Activated T-helper 17 cell treated with anti-CD3 and anti-CD28 coated beads, Interleukin-2, amount 50 U/mL, for 72 hours (primary cell): Measurements from ENCODE around the gene PRDM2. TPM values are rescaled to one million over a fixed set of nuclear protein-coding genes. Genes with fewer than 3 reads are reported as not detected.

Experiments
- ATAC-seq: fragments of 150-1000 bp; cut with Tn5 transposase; replicated peaks from 2 replicates; pipeline ENCODE4 v1.10.0; 2021; ENCODE audit warnings: mild to moderate bottlenecking, moderate library complexity
- H3K27ac Mint-ChIP-seq: one replicate; pipeline ENCODE4 v1.8.0; 2022; ENCODE audit warnings: mixed read lengths
- H3K27me3 Mint-ChIP-seq: one replicate; pipeline ENCODE4 v1.8.0; 2022; ENCODE audit warnings: mixed read lengths
- H3K36me3 Mint-ChIP-seq: one replicate; pipeline ENCODE4 v1.8.0; 2022; ENCODE audit warnings: low read depth, mild to moderate bottlenecking, mixed read lengths
- H3K4me1 Mint-ChIP-seq: one replicate; pipeline ENCODE4 v1.8.0; 2022; ENCODE audit warnings: mixed read lengths
- H3K4me3 Mint-ChIP-seq: one replicate; pipeline ENCODE4 v1.8.0; 2022; ENCODE audit warnings: mild to moderate bottlenecking, mixed read lengths
- H3K9me3 Mint-ChIP-seq: one replicate; pipeline ENCODE4 v1.8.0; 2022; ENCODE audit warnings: mixed read lengths
- total RNA-seq, 2 donors: library from RNA; stranded (reverse); gene quantifications; one replicate each; pipeline ENCODE4 v1.2.3, GENCODE V29; 2022

Gene PRDM2
- total RNA-seq, 2 donors from 2014 or later: 57.1 to 66.1 TPM

DNA sequence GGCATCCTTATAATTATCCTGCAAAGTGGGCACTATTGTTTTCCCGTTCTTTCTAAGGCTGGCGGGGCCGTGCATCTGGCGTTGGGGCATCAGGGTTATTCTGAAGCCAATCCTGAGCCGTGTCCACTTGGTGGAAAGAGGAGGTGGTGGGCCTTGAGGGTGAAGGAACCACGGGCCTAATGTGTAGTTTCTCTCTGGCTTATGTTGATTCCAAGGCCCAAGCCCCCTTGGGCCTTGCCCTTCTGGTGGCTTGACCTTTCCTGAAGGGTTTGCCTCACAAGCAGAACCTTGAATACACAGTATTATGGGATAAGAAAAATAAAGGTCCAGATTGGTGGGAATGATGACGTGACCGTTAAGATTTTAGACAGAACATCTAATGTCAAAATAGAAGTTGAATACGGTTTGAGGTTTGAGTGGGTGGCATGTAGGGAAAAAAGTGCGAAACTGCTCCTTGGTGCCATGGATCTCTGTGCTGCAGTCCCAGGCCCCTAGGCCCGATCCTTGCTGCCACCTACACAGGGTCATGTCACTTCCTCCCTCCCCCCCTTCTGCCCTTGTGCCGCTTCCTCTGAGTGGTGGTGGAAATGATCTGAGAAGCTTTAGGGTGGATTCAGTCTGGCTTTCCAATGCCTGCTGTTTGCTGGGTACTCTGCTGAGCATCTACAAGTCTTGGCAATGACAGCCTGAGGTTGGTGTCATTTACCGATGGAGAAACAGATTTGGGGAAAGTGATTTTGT, 90.5 kb downstream of the PRDM2 start:
- H3K4me1 Mint-ChIP-seq: peaks cover 30% of the 10 kb centered on the region
- no peaks in the 10 kb centered on the region for H3K27me3 Mint-ChIP-seq
- peaks cover 96% of the 10 kb centered on the region for H3K36me3 Mint-ChIP-seq
- H3K9me3 Mint-ChIP-seq: no peaks in the 10 kb centered on the region
- no peak overlapping the region for H3K4me3 Mint-ChIP-seq
- peak overlapping the region; percentile 50 for H3K27ac Mint-ChIP-seq
- no peak for ATAC-seq

DNA sequence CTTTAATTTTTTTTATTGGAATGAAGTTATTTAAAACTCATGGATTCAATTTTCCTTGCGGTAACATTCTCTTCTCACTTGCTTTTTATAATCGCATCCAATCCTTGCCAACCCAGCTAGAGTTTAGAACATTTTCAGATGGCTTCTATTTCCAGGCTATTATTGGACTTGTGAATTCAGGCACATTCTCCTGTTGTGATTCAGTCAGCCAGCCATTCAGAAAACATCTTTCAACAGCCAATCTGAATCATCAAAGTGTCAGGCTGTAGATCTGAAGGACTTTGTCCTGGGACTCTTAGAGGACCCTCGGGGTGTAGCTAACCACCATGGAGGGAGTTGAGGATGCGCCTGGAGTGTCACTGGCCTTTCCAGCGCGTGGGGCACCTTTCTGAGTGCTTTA, 92.4 kb downstream of the PRDM2 start:
- no peak for ATAC-seq
- Mint-ChIP-seq H3K4me3 (no peak overlapping the region), H3K4me1 (peaks cover 30% of the 10 kb centered on the region), H3K36me3 (peaks cover 88% of the 10 kb centered on the region), H3K27ac (no peak overlapping the region), H3K27me3 (no peaks in the 10 kb centered on the region), H3K9me3 (no peaks in the 10 kb centered on the region)

DNA sequence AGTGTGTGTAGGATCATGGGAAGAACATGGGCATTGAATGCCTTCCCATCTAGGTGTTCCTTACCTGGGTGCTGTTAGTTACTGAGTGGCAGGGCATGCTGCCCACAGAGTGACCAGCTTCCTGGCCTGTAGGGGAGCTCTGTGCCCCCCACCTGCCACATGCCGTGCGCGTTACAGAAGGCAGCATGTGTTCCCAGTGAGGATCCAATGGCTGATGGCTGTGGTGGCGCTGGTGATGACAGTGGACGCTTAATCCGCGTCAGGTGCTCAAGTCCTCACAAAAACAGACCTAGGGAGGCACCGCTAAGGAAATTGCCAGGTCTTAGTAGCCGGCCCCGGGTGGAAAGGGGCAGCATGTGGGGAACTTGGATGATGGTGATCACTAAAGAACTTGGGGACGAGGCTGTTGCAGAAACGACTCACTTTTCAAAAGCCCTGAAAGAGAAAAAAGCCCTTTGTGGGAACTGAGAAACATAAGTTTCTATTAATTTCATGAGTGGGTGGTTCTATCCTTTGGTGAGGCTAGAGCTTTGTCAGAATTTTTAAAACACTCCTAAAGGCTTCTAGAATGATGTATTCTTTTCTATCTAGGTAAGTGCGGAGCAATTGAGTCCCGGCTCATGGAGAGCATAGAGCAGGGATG, 93.2 kb downstream of the PRDM2 start:
- Mint-ChIP-seq H3K36me3 (peaks cover 81% of the 10 kb centered on the region), H3K27me3 (no peaks in the 10 kb centered on the region), H3K4me3 (no peak overlapping the region), H3K9me3 (no peaks in the 10 kb centered on the region), H3K4me1 (peaks cover 33% of the 10 kb centered on the region), H3K27ac (peak overlapping the region; percentile 21)
- peak; percentile 35 for ATAC-seq

DNA sequence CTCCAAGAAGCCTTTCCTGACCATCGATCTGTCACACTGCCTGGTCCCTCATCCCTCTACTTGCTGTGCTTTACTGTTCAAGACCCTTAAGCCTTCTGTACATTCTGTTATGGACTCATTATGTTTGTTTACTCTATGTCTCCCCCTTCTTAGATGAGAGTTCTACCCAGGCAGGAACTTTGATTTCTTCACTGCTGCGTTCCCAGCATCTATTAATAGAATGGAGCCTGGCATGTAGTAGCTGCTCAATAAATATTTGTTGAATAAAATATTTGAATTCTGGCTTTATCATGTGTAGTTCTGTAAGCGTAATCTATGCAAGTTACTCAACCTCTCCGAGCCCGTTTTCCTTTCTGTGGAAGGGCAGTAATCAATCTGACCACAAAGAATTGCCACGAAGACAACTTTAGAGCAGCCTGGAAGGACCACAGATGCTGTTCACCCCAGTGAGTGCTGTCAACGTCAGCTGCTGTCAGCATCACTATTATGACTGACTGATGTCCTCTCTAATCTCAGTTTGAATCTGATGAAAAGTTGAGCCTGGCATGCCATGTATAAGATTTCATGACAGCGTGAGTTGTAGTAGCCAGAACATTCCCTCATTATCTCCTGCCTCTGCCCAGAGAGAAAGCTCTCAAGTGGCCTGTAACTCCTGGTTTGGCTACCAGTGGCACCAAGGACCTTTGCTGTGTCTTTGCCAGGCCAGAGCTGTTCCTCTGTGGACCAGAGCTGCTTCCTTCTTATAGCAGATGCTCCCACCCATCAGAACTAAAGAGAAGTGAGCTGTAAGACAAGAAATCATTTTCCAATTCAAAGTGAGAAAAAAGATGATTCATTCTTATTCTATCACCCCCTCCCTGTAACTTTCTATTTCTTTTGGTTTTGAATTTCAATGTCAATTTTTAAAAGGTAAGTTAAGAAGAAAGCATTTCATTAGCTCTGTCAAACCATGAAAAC, 94.5 kb downstream of the PRDM2 start:
- H3K4me1 Mint-ChIP-seq: peaks cover 32% of the 10 kb centered on the region

DNA sequence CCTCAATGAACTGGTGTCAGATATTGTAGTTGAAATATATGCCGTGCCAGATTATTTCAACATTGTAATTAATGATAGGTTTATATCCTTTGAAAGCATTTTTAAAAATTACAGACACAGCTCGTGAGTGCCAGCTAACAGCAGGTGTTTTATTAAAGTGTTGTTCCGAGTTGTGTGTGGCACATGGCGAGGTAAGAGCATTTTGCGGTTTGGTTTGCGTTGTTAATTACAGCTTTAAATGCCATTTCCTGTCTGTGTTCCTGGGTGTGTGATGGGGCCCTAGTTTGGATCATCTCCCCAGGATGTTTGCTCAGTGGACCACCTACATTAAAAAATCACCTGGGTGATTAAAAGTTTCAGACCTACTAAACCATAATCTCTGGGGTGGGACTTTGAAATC, 97.4 kb downstream of the PRDM2 start:
- H3K4me1 Mint-ChIP-seq: peaks cover 38% of the 10 kb centered on the region
- no peaks in the 10 kb centered on the region for H3K9me3 Mint-ChIP-seq
- no peaks in the 10 kb centered on the region for H3K27me3 Mint-ChIP-seq
- H3K36me3 Mint-ChIP-seq: peaks cover 40% of the 10 kb centered on the region
- H3K4me3 Mint-ChIP-seq: no peak overlapping the region
- ATAC-seq: no peak
- peak overlapping the region; percentile 14 for H3K27ac Mint-ChIP-seq

More for the DNA sequence above, 94.5 kb downstream of the PRDM2 start:
- no peaks in the 10 kb centered on the region for H3K27me3 Mint-ChIP-seq
- peaks cover 68% of the 10 kb centered on the region for H3K36me3 Mint-ChIP-seq
- H3K4me3 Mint-ChIP-seq: peak overlapping the region; percentile 33
- H3K9me3 Mint-ChIP-seq: no peaks in the 10 kb centered on the region
- H3K27ac Mint-ChIP-seq: peak overlapping the region; percentile 46
- ATAC-seq: peak; percentile 67

DNA sequence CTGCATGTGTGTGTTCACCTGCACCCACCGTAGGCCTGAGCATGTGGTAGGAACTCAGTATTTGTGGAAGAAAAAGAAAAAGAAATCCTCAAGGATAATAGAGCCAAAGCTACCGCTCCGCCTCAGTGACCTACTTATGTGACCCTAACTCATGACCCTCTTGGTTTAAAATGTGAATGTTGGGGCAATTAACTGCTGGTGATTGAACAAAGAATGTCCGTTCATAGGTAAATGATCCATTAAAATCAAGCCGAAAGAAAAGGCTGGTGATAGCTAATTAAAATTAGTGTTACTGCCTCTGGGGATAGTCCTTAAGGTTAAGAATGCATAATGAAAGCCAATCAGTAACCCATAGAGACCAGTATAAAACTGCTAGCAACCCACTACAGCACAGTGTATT, 98.1 kb downstream of the PRDM2 start:
- peak overlapping the region; percentile 14 for H3K27ac Mint-ChIP-seq
- no peaks in the 10 kb centered on the region for H3K9me3 Mint-ChIP-seq
- no peak for ATAC-seq
- no peaks in the 10 kb centered on the region for H3K27me3 Mint-ChIP-seq
- H3K4me3 Mint-ChIP-seq: no peak overlapping the region
- peaks cover 34% of the 10 kb centered on the region for H3K36me3 Mint-ChIP-seq
- peaks cover 35% of the 10 kb centered on the region for H3K4me1 Mint-ChIP-seq

DNA sequence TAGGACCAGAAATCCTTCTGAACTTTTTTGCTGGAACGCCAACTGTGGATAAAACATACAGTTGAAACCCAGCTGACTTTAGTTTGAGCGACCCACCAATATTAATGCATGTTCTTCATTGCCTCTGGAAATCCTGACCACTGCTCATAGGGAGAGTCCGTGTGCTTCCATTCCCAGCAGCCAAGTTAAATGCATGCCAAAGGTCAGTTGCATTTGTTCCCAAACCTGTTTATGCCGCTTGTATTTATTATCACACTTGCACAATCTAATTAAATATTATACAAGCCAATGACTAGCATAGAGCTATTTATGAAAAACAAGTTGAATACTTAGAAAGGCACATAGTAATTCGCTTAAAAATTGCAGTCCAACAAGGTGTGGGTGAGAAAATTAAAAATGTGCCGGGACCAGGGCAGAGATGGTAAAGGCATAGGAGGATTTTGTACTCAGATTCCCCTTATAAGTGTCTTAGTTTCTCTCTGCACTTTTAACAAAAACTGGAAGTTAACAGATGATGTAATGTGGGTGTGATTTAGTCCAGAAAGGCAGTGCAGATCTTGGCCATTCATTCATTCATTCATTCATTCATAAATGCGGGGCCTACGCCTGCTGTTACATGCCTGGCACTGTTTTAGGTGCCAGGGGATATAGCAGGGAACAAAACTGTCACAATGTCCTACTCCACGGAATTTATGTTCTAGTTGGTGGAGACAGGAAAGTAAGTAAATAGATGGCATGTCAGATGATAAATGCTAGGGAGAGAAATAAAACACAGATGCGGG, 99.7 kb downstream of the PRDM2 start:
- Mint-ChIP-seq H3K4me1 (peaks cover 21% of the 10 kb centered on the region), H3K4me3 (no peak overlapping the region), H3K9me3 (no peaks in the 10 kb centered on the region), H3K27ac (no peak overlapping the region), H3K27me3 (no peaks in the 10 kb centered on the region), H3K36me3 (peaks cover 18% of the 10 kb centered on the region)
- ATAC-seq: no peak

DNA sequence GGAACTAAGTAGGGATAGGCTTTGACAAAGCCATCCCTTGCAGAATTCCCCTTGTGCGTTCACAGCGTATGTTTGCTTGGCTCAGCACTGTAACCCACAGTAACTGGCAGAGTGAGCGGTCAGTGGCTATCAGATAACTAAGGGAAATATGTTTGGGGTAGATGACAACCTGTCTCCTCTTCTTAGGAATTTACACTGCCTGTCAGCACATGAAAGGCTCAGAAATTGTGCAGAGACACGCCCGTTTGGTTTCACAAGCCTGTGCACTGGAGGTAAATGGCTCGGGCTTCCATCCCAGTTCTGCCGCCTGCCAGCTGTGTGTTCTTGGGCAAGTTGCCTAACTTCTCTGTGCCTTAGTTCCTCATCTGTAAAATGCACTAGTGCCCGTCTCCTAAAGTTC, 101.2 kb downstream of the PRDM2 start:
- Mint-ChIP-seq H3K27ac (no peak overlapping the region), H3K4me1 (peaks cover 20% of the 10 kb centered on the region), H3K36me3 (peaks cover 7% of the 10 kb centered on the region), H3K4me3 (no peak overlapping the region), H3K27me3 (no peaks in the 10 kb centered on the region), H3K9me3 (no peaks in the 10 kb centered on the region)
- no peak for ATAC-seq

DNA sequence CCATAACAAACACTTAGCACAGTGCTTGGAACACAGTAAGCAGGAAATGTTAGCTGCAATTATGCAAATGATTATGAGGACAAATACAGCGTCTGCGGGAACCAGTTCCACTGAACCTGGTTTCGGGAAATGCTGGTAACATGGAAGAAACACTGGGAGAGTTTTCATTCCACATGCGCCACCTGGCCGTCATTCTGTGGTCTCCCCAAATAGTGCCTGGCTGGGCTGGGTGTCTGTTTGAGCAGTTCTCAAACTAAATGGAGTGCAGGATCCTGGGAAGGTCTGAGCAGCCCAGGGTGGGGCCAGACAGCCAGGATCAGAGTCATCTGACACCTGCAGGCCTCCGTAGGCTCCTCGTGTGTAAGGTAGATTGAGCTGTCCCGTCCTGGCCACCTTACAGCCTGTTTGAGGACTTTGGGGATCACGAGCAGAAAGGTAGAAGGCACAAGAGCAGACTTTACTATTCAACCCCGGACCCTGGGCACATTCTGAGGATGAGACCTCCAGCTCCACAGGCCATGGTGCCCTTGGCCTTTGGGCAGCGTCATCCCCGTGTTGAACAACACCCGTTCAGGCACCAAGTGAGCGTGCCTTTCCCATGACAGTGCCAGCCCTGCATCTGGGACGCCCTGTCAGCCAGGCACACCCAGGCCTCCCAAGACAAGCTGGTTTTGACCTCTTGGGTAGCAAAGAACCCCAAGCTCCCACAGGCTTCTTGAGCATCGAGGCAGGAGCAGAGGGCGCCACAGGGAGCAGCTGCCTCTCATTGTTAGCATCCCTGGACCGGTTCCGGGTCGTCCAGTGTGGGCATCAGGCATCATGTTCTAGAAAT, 101.9 kb downstream of the PRDM2 start:
- Mint-ChIP-seq H3K4me3 (no peak overlapping the region), H3K4me1 (peaks cover 26% of the 10 kb centered on the region), H3K36me3 (peaks cover 7% of the 10 kb centered on the region), H3K27me3 (no peaks in the 10 kb centered on the region), H3K9me3 (no peaks in the 10 kb centered on the region), H3K27ac (no peak overlapping the region)
- ATAC-seq: no peak

DNA sequence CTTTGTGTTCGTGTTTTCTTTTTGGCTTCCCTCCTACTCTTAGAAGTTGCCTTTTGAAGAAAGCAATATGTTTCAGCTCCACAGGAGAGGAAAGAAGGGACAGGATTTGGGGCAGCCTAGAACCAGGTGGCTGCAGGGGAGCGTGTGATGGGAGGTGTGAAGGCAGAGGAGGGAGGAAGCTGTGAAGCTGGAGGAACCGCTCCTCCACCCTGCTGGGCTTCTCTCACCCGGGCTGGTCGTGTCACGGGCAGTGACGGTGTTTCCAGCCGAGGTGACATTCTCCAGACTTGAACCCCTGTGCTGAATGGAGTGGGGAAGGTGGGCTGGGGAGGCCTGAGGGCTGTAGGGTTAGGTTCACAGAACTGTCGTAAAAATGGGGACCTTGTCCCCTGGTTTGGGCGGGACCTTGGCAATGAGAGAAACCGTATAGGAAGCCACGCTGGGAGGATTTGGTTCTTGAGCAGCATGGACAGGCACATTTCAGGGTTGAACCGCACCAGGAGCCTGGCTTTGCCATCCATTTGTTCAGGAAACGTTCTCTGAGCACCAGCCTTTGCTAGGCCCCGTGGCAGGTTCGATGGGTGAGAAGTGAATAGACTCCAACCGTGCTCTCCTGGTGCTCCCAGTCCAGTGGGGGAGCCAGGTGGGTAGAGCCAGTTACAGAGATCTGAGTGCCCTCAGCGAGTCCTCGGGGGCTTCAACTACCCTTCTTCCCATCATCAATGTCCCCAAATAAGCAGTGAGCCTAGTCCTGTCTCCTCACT, 103.0 kb downstream of the PRDM2 start:
- Mint-ChIP-seq H3K4me1 (peaks cover 30% of the 10 kb centered on the region), H3K27ac (peak overlapping the region; percentile 51), H3K36me3 (no peaks in the 10 kb centered on the region), H3K9me3 (no peaks in the 10 kb centered on the region), H3K4me3 (no peak overlapping the region), H3K27me3 (no peaks in the 10 kb centered on the region)
- no peak for ATAC-seq

DNA sequence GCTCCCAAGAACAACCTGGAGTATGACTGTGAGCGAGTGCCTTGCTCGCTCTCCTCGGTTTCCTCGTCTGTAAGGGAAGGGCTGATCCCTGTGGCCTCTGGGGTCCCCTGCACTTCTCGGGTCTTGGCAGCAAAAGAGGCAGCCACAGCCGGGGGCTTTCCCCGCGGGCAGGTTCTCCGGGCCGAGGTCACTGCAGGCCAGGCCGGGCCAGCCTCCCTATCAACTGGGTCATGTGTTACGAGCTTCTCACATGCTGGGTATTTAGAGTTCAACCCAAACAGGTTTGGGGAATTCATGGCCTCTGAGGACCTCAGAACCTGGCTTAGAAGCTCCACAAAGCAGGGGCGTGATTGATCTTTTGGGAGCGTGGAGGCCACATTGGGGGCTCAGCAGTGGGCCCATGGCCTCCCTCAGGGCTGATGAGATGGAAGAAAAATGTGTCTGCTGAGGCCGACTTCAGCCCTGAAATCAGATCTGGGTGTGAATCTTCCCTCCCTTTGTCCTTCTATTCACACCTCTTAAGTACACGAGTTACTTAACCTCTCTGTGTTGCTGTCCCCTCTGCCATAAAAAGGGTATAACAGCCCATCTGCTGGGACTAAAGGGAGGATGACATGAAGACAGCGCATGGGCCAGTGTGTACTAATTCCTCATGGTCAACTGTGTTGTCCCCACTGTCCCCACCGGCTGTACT, 103.7 kb downstream of the PRDM2 start:
- Mint-ChIP-seq H3K4me3 (no peak overlapping the region), H3K27me3 (no peaks in the 10 kb centered on the region)
- ATAC-seq: no peak

DNA sequence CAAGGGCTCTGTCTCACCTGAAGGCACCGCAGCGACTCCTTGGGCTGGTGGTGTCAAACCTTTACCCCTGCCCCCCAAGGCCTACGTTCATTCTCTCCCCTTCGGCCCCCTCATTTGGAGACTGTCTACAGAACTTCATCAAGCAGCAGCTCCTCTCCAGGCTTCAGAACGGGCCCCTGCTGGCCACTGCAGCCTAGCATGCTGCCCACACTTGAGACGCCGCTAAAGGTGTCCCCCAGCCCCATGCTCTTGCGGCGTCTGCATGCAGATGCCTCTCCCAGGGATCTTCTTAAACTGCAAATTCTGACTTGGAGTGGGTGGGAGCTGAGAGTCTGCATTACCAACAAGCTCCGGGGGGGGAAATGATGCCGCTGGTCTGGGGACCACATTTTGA, 104.2 kb downstream of the PRDM2 start:
- Mint-ChIP-seq H3K4me3 (no peak overlapping the region), H3K36me3 (peaks cover 10% of the 10 kb centered on the region), H3K27me3 (no peaks in the 10 kb centered on the region), H3K27ac (peak overlapping the region; percentile 36), H3K4me1 (peaks cover 34% of the 10 kb centered on the region), H3K9me3 (no peaks in the 10 kb centered on the region)
- ATAC-seq: no peak

More for the DNA sequence above, 103.7 kb downstream of the PRDM2 start:
- Mint-ChIP-seq H3K9me3 (no peaks in the 10 kb centered on the region), H3K27ac (peak overlapping the region; percentile 36), H3K36me3 (peaks cover 4% of the 10 kb centered on the region), H3K4me1 (peaks cover 29% of the 10 kb centered on the region)
